T-helper 1 cell treated with Interleukin-12 subunit alpha and Interleukin-12 subunit beta and Interleukin-4 antibody, amounts not matched to agents 30 μg/mL and 1 μg/mL, for 36 hours (primary cell): ENCODE results near the gene SNUPN.
A peak's percentile ranks its signal among the peaks of the same experiment; 100 is the strongest.

Source experiments
- H3K27ac Mint-ChIP-seq: one replicate; pipeline ENCODE4 v1.8.0; 2021; ENCODE audit warnings: mild to moderate bottlenecking, mixed read lengths
- H3K27me3 Mint-ChIP-seq: one replicate; pipeline ENCODE4 v1.8.0; 2021; ENCODE audit warnings: low read depth, mixed read lengths
- H3K36me3 Mint-ChIP-seq: one replicate; pipeline ENCODE4 v1.8.0; 2021; ENCODE audit warnings: low read depth, mixed read lengths
- H3K4me1 Mint-ChIP-seq: one replicate; pipeline ENCODE4 v1.8.0; 2021; ENCODE audit warnings: low read depth, mixed read lengths
- H3K4me3 Mint-ChIP-seq: one replicate; pipeline ENCODE4 v1.8.0; 2021; ENCODE audit warnings: mild to moderate bottlenecking, moderate library complexity, mixed read lengths
- H3K9me3 Mint-ChIP-seq: one replicate; pipeline ENCODE4 v1.8.0; 2021; ENCODE audit warnings: mixed read lengths

Gene SNUPN

GRCh38 chr15:75659928-75660645 lies 34.6 kb upstream of the SNUPN start:
- no peaks in the 10 kb centered on the region for H3K4me1 Mint-ChIP-seq
- no peak overlapping the region for H3K4me3 Mint-ChIP-seq
- H3K27me3 Mint-ChIP-seq = no peaks in the 10 kb centered on the region
- no peaks in the 10 kb centered on the region for H3K36me3 Mint-ChIP-seq
- H3K9me3 Mint-ChIP-seq = no peaks in the 10 kb centered on the region
- no peak overlapping the region for H3K27ac Mint-ChIP-seq

- Mint-ChIP-seq H3K9me3 (no peaks in the 10 kb centered on the region), H3K27me3 (no peaks in the 10 kb centered on the region), H3K27ac (no peak overlapping the region), H3K4me1 (no peaks in the 10 kb centered on the region), H3K4me3 (no peak overlapping the region), H3K36me3 (no peaks in the 10 kb centered on the region)
These were observed 33.7 kb upstream of the SNUPN start for GRCh38 chr15:75659141-75659771.

GRCh38 chr15:75656813-75657212 lies 31.3 kb upstream of the SNUPN start:
- Mint-ChIP-seq H3K4me1 (peaks cover 3% of the 10 kb centered on the region), H3K9me3 (no peaks in the 10 kb centered on the region), H3K27me3 (no peaks in the 10 kb centered on the region), H3K36me3 (no peaks in the 10 kb centered on the region), H3K27ac (no peak overlapping the region), H3K4me3 (no peak overlapping the region)

GRCh38 chr15:75656331-75656730 lies 30.8 kb upstream of the SNUPN start:
- H3K27ac Mint-ChIP-seq = no peak overlapping the region
- H3K4me3 Mint-ChIP-seq = no peak overlapping the region
- H3K4me1 Mint-ChIP-seq = peaks cover 6% of the 10 kb centered on the region
- no peaks in the 10 kb centered on the region for H3K27me3 Mint-ChIP-seq
- H3K36me3 Mint-ChIP-seq = no peaks in the 10 kb centered on the region
- H3K9me3 Mint-ChIP-seq = no peaks in the 10 kb centered on the region

GRCh38 chr15:75655931-75656330 lies 30.4 kb upstream of the SNUPN start:
- Mint-ChIP-seq H3K9me3 (no peaks in the 10 kb centered on the region), H3K27me3 (no peaks in the 10 kb centered on the region), H3K4me3 (no peak overlapping the region), H3K4me1 (peaks cover 10% of the 10 kb centered on the region), H3K27ac (no peak overlapping the region), H3K36me3 (no peaks in the 10 kb centered on the region)

- H3K27me3 Mint-ChIP-seq = no peaks in the 10 kb centered on the region
- no peaks in the 10 kb centered on the region for H3K36me3 Mint-ChIP-seq
- H3K27ac Mint-ChIP-seq = no peak overlapping the region
- H3K4me1 Mint-ChIP-seq = peaks cover 18% of the 10 kb centered on the region
- H3K9me3 Mint-ChIP-seq = no peaks in the 10 kb centered on the region
- H3K4me3 Mint-ChIP-seq = no peak overlapping the region
These were observed 28.8 kb upstream of the SNUPN start for GRCh38 chr15:75654201-75654907.

GRCh38 chr15:75653347-75653913 lies 27.9 kb upstream of the SNUPN start:
- no peaks in the 10 kb centered on the region for H3K27me3 Mint-ChIP-seq
- no peak overlapping the region for H3K27ac Mint-ChIP-seq

GRCh38 chr15:75651810-75652543 lies 26.5 kb upstream of the SNUPN start:
- H3K9me3 Mint-ChIP-seq = no peaks in the 10 kb centered on the region
- H3K4me3 Mint-ChIP-seq = peak overlapping the region; percentile 14
- no peaks in the 10 kb centered on the region for H3K36me3 Mint-ChIP-seq
- no peaks in the 10 kb centered on the region for H3K27me3 Mint-ChIP-seq
- H3K27ac Mint-ChIP-seq = peak overlapping the region; percentile 22
- peaks cover 20% of the 10 kb centered on the region for H3K4me1 Mint-ChIP-seq

More at GRCh38 chr15:75653347-75653913, 27.9 kb upstream of the SNUPN start:
- H3K36me3 Mint-ChIP-seq = no peaks in the 10 kb centered on the region
- no peaks in the 10 kb centered on the region for H3K9me3 Mint-ChIP-seq
- H3K4me3 Mint-ChIP-seq = no peak overlapping the region
- H3K4me1 Mint-ChIP-seq = peaks cover 18% of the 10 kb centered on the region

- Mint-ChIP-seq H3K4me1 (peaks cover 24% of the 10 kb centered on the region), H3K9me3 (no peaks in the 10 kb centered on the region), H3K36me3 (no peaks in the 10 kb centered on the region), H3K4me3 (no peak overlapping the region), H3K27me3 (no peaks in the 10 kb centered on the region), H3K27ac (peak overlapping the region; percentile 2)
These were observed 25.6 kb upstream of the SNUPN start for GRCh38 chr15:75650908-75651809.

GRCh38 chr15:75649848-75650247 lies 24.3 kb upstream of the SNUPN start:
- H3K4me3 Mint-ChIP-seq = peak overlapping the region; percentile 48
- no peak overlapping the region for H3K27ac Mint-ChIP-seq
- H3K4me1 Mint-ChIP-seq = peaks cover 24% of the 10 kb centered on the region
- no peaks in the 10 kb centered on the region for H3K9me3 Mint-ChIP-seq
- H3K36me3 Mint-ChIP-seq = no peaks in the 10 kb centered on the region
- H3K27me3 Mint-ChIP-seq = no peaks in the 10 kb centered on the region

- Mint-ChIP-seq H3K36me3 (no peaks in the 10 kb centered on the region), H3K4me1 (peaks cover 24% of the 10 kb centered on the region), H3K27me3 (peaks cover 3% of the 10 kb centered on the region), H3K4me3 (peak overlapping the region; percentile 75), H3K27ac (no peak overlapping the region), H3K9me3 (no peaks in the 10 kb centered on the region)
These were observed 23.7 kb upstream of the SNUPN start for GRCh38 chr15:75649045-75649761.

- peaks cover 3% of the 10 kb centered on the region for H3K27me3 Mint-ChIP-seq
- H3K4me1 Mint-ChIP-seq = peaks cover 24% of the 10 kb centered on the region
- H3K27ac Mint-ChIP-seq = peak overlapping the region; percentile 20
- peak overlapping the region; percentile 75 for H3K4me3 Mint-ChIP-seq
- no peaks in the 10 kb centered on the region for H3K9me3 Mint-ChIP-seq
- no peaks in the 10 kb centered on the region for H3K36me3 Mint-ChIP-seq
These were observed 22.9 kb upstream of the SNUPN start for GRCh38 chr15:75648156-75649000.
